K562 (cell line): Measurements from ENCODE around the gene LAMP1. TPM values are rescaled to one million over a fixed set of nuclear protein-coding genes. Genes with fewer than 3 reads are reported as not detected.
"Not testable (repeated sequence)": the region's sequence is repeated elsewhere in the genome, so short reads cannot be mapped to it uniquely, and the experiment has no call there.

ENCODE experiments used
- ATAC-seq: fragments of 200-7000 bp; cut with Tn5 transposase; 3 replicates; pipeline ENCODE4 v1.9.1; 2020; ENCODE audit warnings: moderate library complexity
- BruUV-seq: library from RNA; stranded (reverse); fragments of 400-500 nt; replicated peaks from 2 replicates; lab custom pipeline; 2021; lab: Mats Ljungman, UMichigan
- CTCF ChIA-PET: fragments of 300-600 bp; formaldehyde crosslinking; extraction: SDS; loops from one replicate; lab custom pipeline; 2021; ENCODE audit warnings: low intra/inter-chr PET ratio; lab: Yijun Ruan, JAX
- POLR2A ChIA-PET: fragments of 300-600, 350-650 bp; sonication (Branson Sonifier 250); formaldehyde crosslinking; extraction: SDS; loops from one replicate; lab custom pipeline; 2021; ENCODE audit warnings: antibody characterized with exemption, inconsistent platforms; lab: Yijun Ruan, JAX
- DNase-seq, 4 experiments: peaks; one replicate each; pipeline versions ENCODE4 v3.0.0 to v3.0.0-alpha.2; 2011 to 2018; ENCODE audit warnings: low spot score in 3 of 4, mixed read lengths in 3 of 4; ENCODE audit errors: extremely low read depth in 1 of 4
- FAIRE-seq: peaks from 2 replicates; lab custom pipeline; 2011; peaks lifted over from hg19 to GRCh38; lab: Jason Lieb, UNC
- H2AFZ ChIP-seq: 2 replicates; pipeline ENCODE4 v1.6.0; 2011; ENCODE audit warnings: low read depth, low read length, control low read depth, inconsistent platforms
- H3K27ac ChIP-seq: fragments of 200-600 bp; 3 replicates; pipeline ENCODE4 v1.8.0; 2011; ENCODE audit warnings: low read depth, mild to moderate bottlenecking, control low read depth, inconsistent platforms, low read length, moderate library complexity, mixed read lengths; ENCODE audit errors: extremely low read depth
- H3K27me3 ChIP-seq, 2 experiments: fragments of 300-600 bp in 1 of 2; 2 replicates in 1 of 2; 3 replicates in 1 of 2; pipeline versions ENCODE4 v1.6.0 to v1.8.0; 2011; ENCODE audit warnings: inconsistent platforms in 2 of 2, low read length in 2 of 2, mild to moderate bottlenecking in 1 of 2, mixed read lengths in 1 of 2, moderate library complexity in 1 of 2; ENCODE audit not compliant: control insufficient read depth in 2 of 2, insufficient read depth in 2 of 2
- H3K36me3 ChIP-seq: fragments of 300-600 bp; 3 replicates; pipeline ENCODE4 v1.8.0; 2011; ENCODE audit warnings: mild to moderate bottlenecking, low read length, inconsistent platforms; ENCODE audit not compliant: control insufficient read depth, insufficient read depth
- H3K4me1 ChIP-seq, 2 experiments: fragments of 200-600 bp in 1 of 2; replicated peaks in 1 of 2; 2 replicates in 1 of 2; 3 replicates in 1 of 2; pipeline versions ENCODE4 v1.5.1 to v1.8.0; 2011; ENCODE audit warnings: inconsistent platforms in 2 of 2, low read length in 2 of 2, mild to moderate bottlenecking in 1 of 2, mixed read lengths in 1 of 2, moderate library complexity in 1 of 2; ENCODE audit not compliant: control insufficient read depth in 2 of 2, insufficient read depth in 2 of 2
- H3K4me2 ChIP-seq: 2 replicates; pipeline ENCODE4 v1.6.1; 2011; ENCODE audit warnings: low read length, control low read depth, inconsistent platforms, mixed read lengths; ENCODE audit not compliant: insufficient read depth
- H3K4me3 ChIP-seq: fragments of 200-600 bp; sonication (generic), shearing (Covaris generic); 2 replicates; pipeline ENCODE4 v1.5.1; 2016; ENCODE audit warnings: control low read depth, inconsistent platforms
- H3K79me2 ChIP-seq: fragments of 200-600 bp; 3 replicates; pipeline ENCODE4 v1.8.0; 2011; ENCODE audit warnings: low read length, inconsistent platforms; ENCODE audit not compliant: control insufficient read depth, insufficient read depth
- H3K9ac ChIP-seq, 2 experiments: 2 replicates each; pipeline versions ENCODE4 v1.6.0 to v1.6.1; 2011; ENCODE audit warnings: low read depth in 2 of 2, low read length in 2 of 2, control low read depth in 1 of 2, inconsistent platforms in 1 of 2, mild to moderate bottlenecking in 1 of 2, mixed read lengths in 1 of 2; ENCODE audit not compliant: insufficient read depth in 1 of 2
- H3K9me1 ChIP-seq: one replicate; pipeline ENCODE4 v1.6.0; 2011; ENCODE audit warnings: inconsistent platforms, mild to moderate bottlenecking, low read length, moderate library complexity; ENCODE audit not compliant: control insufficient read depth, insufficient read depth
- H3K9me3 ChIP-seq: replicated peaks from 2 replicates; pipeline ENCODE4 v1.5.1; 2011; ENCODE audit warnings: low read depth, low read length, inconsistent platforms; ENCODE audit not compliant: control insufficient read depth, insufficient read depth
- H4K20me1 ChIP-seq: replicated peaks from 2 replicates; pipeline ENCODE4 v1.6.1; 2011; ENCODE audit warnings: low read length, inconsistent platforms, mixed read lengths; ENCODE audit not compliant: control insufficient read depth, insufficient read depth
- NFRKB ChIP-seq: fragments of 450-650 bp; IDR thresholded peaks from 2 replicates; pipeline ENCODE4 v1.6.1; 2016; ENCODE audit warnings: low read depth
- ZBTB7A ChIP-seq: IDR thresholded peaks from 2 replicates; pipeline ENCODE4 v1.6.1; 2011; ENCODE audit warnings: low read depth, mild to moderate bottlenecking, low read length, moderate library complexity, borderline replicate concordance; ENCODE audit not compliant: control insufficient read depth
- WGBS: fragments of 100-300 bp; shearing (Covaris generic); methylation state at CpG from one replicate; pipeline ENCODE4 v1.1.6; 2016; ENCODE audit warnings: low coverage, mixed read lengths; ENCODE audit not compliant: insufficient coverage; ENCODE audit errors: missing lambda C conversion rate; 5-methylcytosine and 5-hydroxymethylcytosine counted together
- in situ Hi-C: fragments of 300-500 bp; cut with MboI; formaldehyde crosslinking; loops from 4 replicates; pipeline ENCODE4 v1.15.0; 2018; ENCODE audit warnings: inconsistent platforms, mixed read lengths
- intact Hi-C: fragments of 100-400 bp; cut with micrococcal nuclease; formaldehyde crosslinking; loops from 2 replicates; pipeline ENCODE4 v1.14.2; 2022
- polyA plus RNA-seq, 8 experiments: library from polyadenylated mRNA; depleted of rRNA in 4 of 8; stranded (reverse) in 5 of 8; unstranded in 3 of 8; fragments of >200 nt; fragmentation: Nextera tagmentation in 2 of 8; fragmentation: Illumina TruSeq in 1 of 8; extraction: Ambion mirVana in 2 of 8; extraction: Trizol in 1 of 8; gene quantifications; 2 replicates each; pipeline versions ENCODE4 v1.2.1 to v1.2.3, GENCODE V29; 2011 to 2014; ENCODE audit warnings: inconsistent platforms in 1 of 8, missing spikeins in 1 of 8
- total RNA-seq, 7 experiments: library from RNA; depleted of rRNA in 6 of 7; stranded (reverse); fragments of >200 nt in 6 of 7; fragmentation: Illumina TruSeq in 2 of 7; extraction: Trizol in 2 of 7; gene quantifications; 2 replicates each; pipeline versions ENCODE4 v1.2.1 to v1.2.3, GENCODE V29; 2011 to 2021; ENCODE audit warnings: low replicate concordance in 1 of 7

LAMP1 gene
- total and polyA plus RNA-seq, 9 of the 15 experiments (the other 6 are each of a cell fraction or from before 2014, with no cell fraction given), result 2.2 to 70.1 (median 30.5) TPM

DNA sequence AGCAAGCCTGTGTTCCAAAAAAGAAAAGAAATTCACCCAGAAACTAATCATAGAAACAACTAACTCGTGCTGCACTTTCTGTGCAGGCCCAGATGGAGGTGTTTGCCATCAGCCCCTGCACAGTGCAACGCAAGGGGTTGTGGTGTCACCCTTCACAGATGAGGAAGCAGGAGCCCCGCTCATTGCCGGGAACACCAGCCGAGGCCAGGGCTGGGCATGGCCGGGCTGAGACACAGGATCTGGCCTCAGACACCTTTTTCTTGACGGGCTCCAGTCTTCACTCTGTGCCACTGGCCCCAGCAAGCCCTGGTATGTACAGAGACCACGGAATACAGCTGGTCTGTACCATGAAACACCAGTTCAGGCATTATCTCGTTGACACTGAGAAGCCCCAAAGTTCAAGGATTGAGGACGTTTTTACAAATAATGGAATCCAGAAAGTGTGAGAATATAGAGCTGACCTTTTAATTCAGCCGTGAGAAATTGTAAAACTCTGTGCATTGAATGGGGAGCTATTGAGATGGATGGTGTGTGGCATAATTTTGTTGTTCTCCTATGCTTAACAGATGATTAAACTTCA lies 44.4 kb upstream of the LAMP1 start:
- POLR2A ChIA-PET, result interaction anchor here (1.4 kb wide), 1 partner anchor 25 kb away, joined by 3 read pairs; no protein-coding TSS in a partner anchor
- in situ Hi-C loops, result no loop called here
- CTCF ChIA-PET, result no interaction called here

GRCh38 chr13:113257908-113258307 lies 39.1 kb upstream of the LAMP1 start:
- BruUV-seq, result not testable (repeated sequence)

More for the DNA sequence above, 44.4 kb upstream of the LAMP1 start:
- no peak overlapping the region for H3K9ac ChIP-seq
- H3K9me1 ChIP-seq, result no peaks in the 10 kb centered on the region
- H2AFZ ChIP-seq, result no peak overlapping the region
- no peak for ATAC-seq
- BruUV-seq, result no TSS peak
- H3K9me3 ChIP-seq, result no peaks in the 10 kb centered on the region
- H3K79me2 ChIP-seq, result no peaks in the 10 kb centered on the region
- FAIRE-seq, result no peak
- no peaks in the 10 kb centered on the region for H3K4me1 ChIP-seq
- no peak overlapping the region for H3K27ac ChIP-seq
- no peak overlapping the region for H3K4me2 ChIP-seq
- WGBS, result 86% methylated on average over 10 of the region's 11 CpGs
- H3K36me3 ChIP-seq, result peaks cover 93% of the 10 kb centered on the region; the same call in 2 of the 3 replicates
- no peak for TF ChIP-seq ZBTB7A
- no peak for TF ChIP-seq NFRKB
- no peaks in the 10 kb centered on the region for H3K27me3 ChIP-seq
- no peaks in the 10 kb centered on the region for H4K20me1 ChIP-seq
- DNase-seq, result no peak
- no peak overlapping the region for H3K4me3 ChIP-seq
- intact Hi-C loops, result no loop called here

More at GRCh38 chr13:113257908-113258307, 39.1 kb upstream of the LAMP1 start:
- H3K4me3 ChIP-seq, H4K20me1 ChIP-seq, H3K4me2 ChIP-seq, POLR2A ChIA-PET, H3K27me3 ChIP-seq, H3K27ac ChIP-seq, DNase-seq, CTCF ChIA-PET, H3K9ac ChIP-seq, H3K9me1 ChIP-seq, in situ Hi-C loops, H3K79me2 ChIP-seq, ATAC-seq, intact Hi-C loops, FAIRE-seq, H3K9me3 ChIP-seq, H3K4me1 ChIP-seq, H2AFZ ChIP-seq: not testable (repeated sequence)
- peaks cover 80% of the 10 kb centered on the region for H3K36me3 ChIP-seq
- 95% methylated on average over 6 of the region's 6 CpGs for WGBS
